Duodenal mucosa (tissue), 2 donors: ENCODE measurements around the gene CENPP.

ENCODE experiments used
- H3K27ac ChIP-seq: one replicate; pipeline ENCODE4 v1.7.0; 2013; ENCODE audit warnings: low read depth, low read length
- H3K27me3 ChIP-seq, 2 donors: one replicate each; pipeline ENCODE4 v1.7.0; 2013; ENCODE audit warnings: low read length in 2 of 2, control low read depth in 1 of 2; ENCODE audit not compliant: insufficient read depth in 2 of 2, control insufficient read depth in 1 of 2
- H3K36me3 ChIP-seq, 2 donors: one replicate each; pipeline ENCODE4 v1.7.0; 2013; ENCODE audit warnings: low read length in 2 of 2, control low read depth in 1 of 2; ENCODE audit not compliant: insufficient read depth in 2 of 2, control insufficient read depth in 1 of 2
- H3K4me1 ChIP-seq, 2 donors: one replicate each; pipeline ENCODE4 v1.7.0; 2013; ENCODE audit warnings: low read length in 2 of 2, control low read depth in 1 of 2; ENCODE audit not compliant: insufficient read depth in 2 of 2, control insufficient read depth in 1 of 2
- H3K4me3 ChIP-seq, 2 donors: one replicate each; pipeline ENCODE4 v1.7.0; 2013; ENCODE audit warnings: low read length in 2 of 2, low read depth in 1 of 2
- H3K9ac ChIP-seq, 2 donors: one replicate each; pipeline ENCODE4 v1.7.0; 2013; ENCODE audit warnings: low read length in 2 of 2, low read depth in 1 of 2
- H3K9me3 ChIP-seq, 2 donors: one replicate each; pipeline ENCODE4 v1.7.0; 2013; ENCODE audit warnings: low read length in 2 of 2, control low read depth in 1 of 2; ENCODE audit not compliant: control insufficient read depth in 1 of 2

CENPP gene

DNA sequence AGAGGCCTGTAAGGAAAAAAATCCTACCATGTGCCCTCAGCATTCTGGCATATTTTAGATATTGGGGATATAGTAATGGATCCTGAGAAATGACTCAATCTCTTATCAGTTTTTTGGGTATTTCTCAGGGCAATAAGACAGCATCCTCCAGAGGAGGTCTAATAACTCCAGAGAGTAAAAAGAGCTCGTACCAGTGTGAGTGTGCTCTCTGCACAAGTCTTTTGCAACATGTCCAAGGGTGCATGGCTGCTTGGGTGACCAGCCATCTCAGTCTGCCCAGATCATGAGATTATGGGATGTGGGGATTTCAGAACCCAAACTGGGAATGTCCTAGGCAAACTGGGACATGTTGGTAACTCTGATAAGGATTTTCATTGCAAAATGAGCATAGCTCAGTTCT is 141.3 kb downstream of the CENPP start:
- Histone ChIP-seq H3K36me3 (no peaks in the 10 kb centered on the region), H3K9me3 (no peaks in the 10 kb centered on the region), H3K9ac (no peak overlapping the region), H3K27ac (no peak overlapping the region), H3K4me1 (no peaks in the 10 kb centered on the region), H3K4me3 (no peak overlapping the region), H3K27me3 (no peaks in the 10 kb centered on the region)

DNA sequence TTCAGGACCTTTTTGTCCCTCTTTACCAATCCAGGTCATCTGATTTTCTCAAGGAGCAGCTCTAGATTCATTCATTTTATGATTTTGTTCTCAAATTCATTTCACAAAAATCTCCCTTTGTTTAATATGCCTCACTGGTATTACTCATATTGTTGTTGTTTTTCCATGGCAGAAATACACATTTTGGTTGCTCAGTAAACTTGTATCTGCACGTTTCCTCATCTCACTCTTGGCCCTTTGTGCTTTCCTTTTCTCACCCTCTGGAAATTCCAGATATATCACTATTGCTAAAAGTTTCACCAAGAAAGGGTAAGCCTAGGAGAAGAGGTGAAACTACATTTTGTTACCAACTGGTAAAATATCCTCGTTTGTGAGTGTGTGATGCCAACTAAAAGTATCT is 141.8 kb downstream of the CENPP start:
- no peaks in the 10 kb centered on the region for H3K27me3 ChIP-seq
- no peaks in the 10 kb centered on the region for H3K36me3 ChIP-seq
- no peaks in the 10 kb centered on the region for H3K9me3 ChIP-seq
- no peak overlapping the region for H3K27ac ChIP-seq
- H3K9ac ChIP-seq: no peak overlapping the region
- no peaks in the 10 kb centered on the region for H3K4me1 ChIP-seq
- no peak overlapping the region for H3K4me3 ChIP-seq

DNA sequence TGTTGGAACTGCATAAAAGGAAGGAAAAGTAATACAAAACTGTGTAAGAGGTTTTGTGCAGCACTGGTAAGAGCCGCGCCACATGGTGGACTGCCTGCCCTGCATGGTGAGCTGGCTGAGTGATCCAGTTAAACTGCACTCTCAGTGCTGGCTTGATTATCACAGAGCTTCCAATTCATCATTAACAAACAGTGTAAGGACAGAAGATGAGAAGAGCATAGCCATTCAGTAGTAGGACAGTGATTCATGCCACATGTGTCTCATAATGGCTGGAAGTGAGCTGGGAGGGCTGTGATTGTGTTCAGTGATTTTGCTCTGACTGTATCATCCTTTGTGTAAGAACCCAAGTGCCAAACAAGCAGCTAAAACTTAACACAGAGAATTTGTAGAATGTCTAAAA is 142.5 kb downstream of the CENPP start:
- Histone ChIP-seq H3K9me3 (no peaks in the 10 kb centered on the region), H3K9ac (no peak overlapping the region), H3K27ac (no peak overlapping the region), H3K4me3 (no peak overlapping the region), H3K27me3 (no peaks in the 10 kb centered on the region), H3K36me3 (no peaks in the 10 kb centered on the region), H3K4me1 (no peaks in the 10 kb centered on the region)

DNA sequence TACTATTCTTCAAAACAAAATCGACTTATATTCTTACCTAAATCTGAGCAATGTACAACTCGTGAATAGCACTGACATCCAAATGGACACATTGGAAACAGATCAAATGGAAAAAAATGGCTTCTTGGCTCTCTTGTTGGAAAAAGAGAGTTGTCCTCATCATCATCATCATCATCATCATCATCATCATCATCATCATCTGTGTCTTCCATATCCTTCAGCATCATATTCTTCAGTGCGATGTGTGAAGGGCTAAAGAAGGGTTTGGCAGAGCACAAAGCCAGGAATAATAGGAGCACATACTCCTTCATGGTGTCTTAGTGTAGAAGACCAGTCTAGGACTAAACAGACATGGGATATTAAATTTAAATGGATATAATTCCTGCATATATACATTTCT is 148.8 kb downstream of the CENPP start:
- Histone ChIP-seq H3K9ac (no peak overlapping the region), H3K27me3 (no peaks in the 10 kb centered on the region), H3K9me3 (no peaks in the 10 kb centered on the region), H3K4me3 (no peak overlapping the region), H3K27ac (no peak overlapping the region), H3K36me3 (no peaks in the 10 kb centered on the region), H3K4me1 (no peaks in the 10 kb centered on the region)

DNA sequence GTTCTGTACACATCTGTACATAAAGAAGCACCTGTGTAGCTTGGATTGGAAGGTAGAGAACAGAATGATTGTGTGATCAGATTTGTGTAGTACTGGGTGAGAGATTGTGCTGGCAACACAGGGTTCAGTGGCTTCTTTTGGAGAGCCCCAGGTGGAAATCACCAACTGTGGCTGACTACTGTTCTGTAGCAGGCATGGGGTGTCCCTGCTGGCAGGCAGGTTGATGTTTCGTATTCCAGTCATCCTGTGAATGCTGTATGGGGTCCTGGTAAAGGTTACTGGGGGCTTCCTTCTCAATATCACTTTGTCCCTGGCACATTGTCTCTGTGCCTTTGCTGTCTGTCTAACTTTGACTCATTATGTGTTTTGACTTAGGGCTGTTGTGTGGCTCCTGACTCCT is 151.2 kb downstream of the CENPP start:
- no peaks in the 10 kb centered on the region for H3K27me3 ChIP-seq
- no peaks in the 10 kb centered on the region for H3K9me3 ChIP-seq
- peaks cover 4 to 10% of the 10 kb centered on the region in 2 donors for H3K4me1 ChIP-seq
- H3K4me3 ChIP-seq: no peak overlapping the region
- H3K9ac ChIP-seq: no peak overlapping the region
- H3K36me3 ChIP-seq: no peaks in the 10 kb centered on the region
- no peak overlapping the region for H3K27ac ChIP-seq

DNA sequence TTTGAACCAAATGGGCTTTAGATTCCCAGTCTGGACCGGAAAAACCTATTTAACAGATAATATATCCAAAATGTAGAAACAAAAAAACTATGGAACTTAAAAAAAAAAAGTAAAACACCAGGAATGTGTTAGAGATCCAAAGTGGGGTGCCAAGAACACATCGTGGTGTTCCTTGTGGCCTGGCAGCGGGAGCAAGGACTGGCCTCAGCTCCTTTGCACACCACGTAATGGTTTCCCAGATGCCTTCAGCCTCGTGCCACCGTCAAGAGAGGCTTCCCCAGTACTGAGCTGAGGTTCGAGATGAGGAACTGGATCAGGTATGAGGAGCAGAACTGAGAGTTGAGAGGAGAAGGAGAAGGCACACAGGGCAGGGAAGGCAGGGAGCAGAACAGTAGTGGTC is 153.0 kb downstream of the CENPP start:
- H3K27ac ChIP-seq: no peak overlapping the region
- no peaks in the 10 kb centered on the region for H3K9me3 ChIP-seq
- H3K4me3 ChIP-seq: no peak overlapping the region
- H3K36me3 ChIP-seq: no peaks in the 10 kb centered on the region
- no peaks in the 10 kb centered on the region for H3K27me3 ChIP-seq
- H3K4me1 ChIP-seq: peaks cover 4 to 10% of the 10 kb centered on the region in 2 donors
- H3K9ac ChIP-seq: no peak overlapping the region

DNA sequence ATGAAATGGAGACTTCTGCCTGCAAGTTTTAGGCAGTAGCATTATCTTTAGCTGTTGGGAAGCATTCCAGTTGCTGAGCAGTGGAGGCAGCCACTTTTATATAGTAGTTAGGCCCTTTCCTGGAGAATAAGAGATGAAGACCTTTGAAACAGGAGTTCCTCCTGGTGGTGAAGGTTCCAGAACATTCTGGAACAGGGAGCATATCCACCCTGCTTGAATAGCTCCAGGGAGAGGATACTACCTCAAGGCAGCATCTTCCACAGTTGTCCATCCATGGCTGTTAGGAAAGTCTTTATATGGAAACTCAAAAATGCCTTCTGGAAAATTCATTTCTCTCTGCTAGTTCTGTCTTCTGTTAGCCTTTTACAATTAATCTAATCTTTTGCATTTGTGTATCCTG is 153.6 kb downstream of the CENPP start:
- H3K4me1 ChIP-seq: peaks cover 4 to 10% of the 10 kb centered on the region in 2 donors
- no peak overlapping the region for H3K4me3 ChIP-seq
- H3K36me3 ChIP-seq: no peaks in the 10 kb centered on the region
- no peaks in the 10 kb centered on the region for H3K27me3 ChIP-seq
- H3K9ac ChIP-seq: no peak overlapping the region
- no peaks in the 10 kb centered on the region for H3K9me3 ChIP-seq
- H3K27ac ChIP-seq: no peak overlapping the region

DNA sequence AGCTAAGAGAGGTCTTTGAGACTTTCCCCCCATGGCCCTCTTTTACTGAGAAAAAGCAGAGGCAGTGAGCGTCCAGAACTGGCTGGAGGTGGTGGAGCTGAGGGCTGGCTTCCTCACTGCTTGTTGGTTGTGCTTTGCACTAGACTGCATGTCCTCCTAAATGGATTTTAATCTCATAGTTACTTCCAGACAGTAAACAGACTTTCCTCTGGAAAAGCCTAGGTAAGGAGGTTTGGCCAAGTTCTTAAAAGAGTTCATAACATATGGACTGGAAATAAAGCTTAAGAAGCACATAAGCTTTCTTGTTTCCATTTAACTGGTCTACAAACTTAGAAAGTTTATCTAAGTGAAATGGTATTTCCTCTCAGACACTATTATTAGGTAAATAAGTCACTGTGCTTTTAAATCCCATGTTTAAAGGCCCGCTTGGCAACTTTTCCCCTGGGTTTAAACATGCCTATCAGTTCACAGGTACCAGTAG is 154.6 kb downstream of the CENPP start:
- Histone ChIP-seq H3K4me1 (peaks cover 4 to 10% of the 10 kb centered on the region in 2 donors), H3K9ac (no peak overlapping the region), H3K27me3 (no peaks in the 10 kb centered on the region), H3K4me3 (peak overlapping the region in 1 of 2 donors; percentile 23), H3K9me3 (no peaks in the 10 kb centered on the region), H3K36me3 (no peaks in the 10 kb centered on the region), H3K27ac (peak overlapping the region; percentile 39)

DNA sequence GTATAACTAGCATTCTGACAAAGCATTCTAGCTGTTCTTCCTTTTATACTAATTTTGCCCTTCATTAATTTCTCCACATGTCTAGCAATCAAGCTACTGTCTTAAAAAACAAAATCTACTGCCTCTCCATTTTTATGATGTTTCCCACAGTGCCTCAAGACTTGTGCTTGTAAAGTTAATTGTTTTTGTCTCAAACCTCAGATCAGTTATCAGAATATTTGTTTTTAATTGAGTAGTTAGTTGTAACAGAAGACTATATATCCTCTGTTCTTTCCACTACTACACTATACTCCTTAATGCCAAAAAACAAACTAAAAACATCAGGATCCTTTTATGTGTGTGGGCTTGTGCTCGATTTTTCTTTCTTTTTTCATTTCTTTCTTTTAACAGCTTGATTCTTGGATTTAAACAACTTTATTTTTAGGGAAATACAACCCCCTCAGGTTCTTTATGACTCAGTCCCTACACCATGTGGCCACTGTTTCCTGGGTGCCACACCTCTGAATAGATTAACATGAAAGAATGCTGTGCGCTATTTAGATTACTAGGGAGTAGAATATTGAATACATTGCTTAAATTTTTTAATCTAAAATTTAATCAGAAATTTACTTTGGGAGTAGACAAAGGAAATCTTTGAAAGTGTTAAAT is 155.4 kb downstream of the CENPP start:
- Histone ChIP-seq H3K4me1 (peaks cover 4 to 10% of the 10 kb centered on the region in 2 donors), H3K36me3 (no peaks in the 10 kb centered on the region), H3K27ac (peak overlapping the region; percentile 39), H3K27me3 (no peaks in the 10 kb centered on the region), H3K9ac (peak overlapping the region in 1 of 2 donors; percentile 35), H3K4me3 (peak overlapping the region; percentile 23 to 25), H3K9me3 (no peaks in the 10 kb centered on the region)

DNA sequence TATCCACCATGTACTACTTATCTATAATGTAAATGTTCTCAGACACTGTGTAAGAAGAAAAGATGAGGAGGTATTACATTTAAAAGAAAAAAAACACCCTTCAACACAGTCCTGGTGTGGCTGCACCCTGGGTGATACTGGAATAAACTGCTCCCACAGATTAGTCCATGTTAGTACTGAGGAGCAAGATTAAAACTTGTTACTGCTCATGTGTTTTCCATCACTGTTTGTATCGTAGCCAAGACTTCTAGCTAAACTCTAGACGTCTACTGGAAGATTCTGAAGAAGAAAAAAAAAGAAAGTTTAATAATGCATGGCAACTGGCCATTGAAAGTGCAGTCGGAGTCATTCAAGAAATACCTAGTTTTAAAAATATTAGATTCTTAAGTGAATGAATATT is 156.6 kb downstream of the CENPP start, which contains the start of gene ASPN:
Gene ASPN, minus strand, starts transcription at position 178 of the 400 bp plus-strand sequence.
- Histone ChIP-seq H3K4me1 (peaks cover 4 to 10% of the 10 kb centered on the region in 2 donors), H3K36me3 (no peaks in the 10 kb centered on the region), H3K9ac (no peak within 1 kb of the TSS), H3K9me3 (no peaks in the 10 kb centered on the region), H3K27me3 (no peaks in the 10 kb centered on the region), H3K4me3 (no peak within 1 kb of the TSS), H3K27ac (no peak within 1 kb of the TSS)
